HepG2 (cell line): ENCODE results near the gene SLC25A22. TPM values are rescaled to one million over a fixed set of nuclear protein-coding genes. Genes with fewer than 3 reads are reported as not detected.
A peak's percentile ranks its signal among the peaks of the same experiment; 100 is the strongest.

Experiments
- ATF2 ChIP-seq: sonication (generic); formaldehyde crosslinking; IDR thresholded peaks from 2 replicates; pipeline ENCODE4 v1.4.0; 2020; ENCODE audit warnings: missing genetic modification reagents
- BHLHE40 ChIP-seq: IDR thresholded peaks from 2 replicates; pipeline ENCODE4 v1.6.1; 2011; ENCODE audit warnings: low read length, improper control_type of control experiment
- HCFC1 ChIP-seq: fragments of 150-350 bp; IDR thresholded peaks from 2 replicates; pipeline ENCODE4 v1.6.1; 2014; ENCODE audit warnings: low read depth, low read length
- HDAC2 ChIP-seq: sonication (generic); formaldehyde crosslinking; IDR thresholded peaks from 2 replicates; pipeline ENCODE4 v1.4.0; 2020; ENCODE audit warnings: missing genetic modification reagents
- HNF4A ChIP-seq: sonication (generic); formaldehyde crosslinking; IDR thresholded peaks from 2 replicates; pipeline ENCODE4 v1.4.0; 2020; ENCODE audit warnings: missing genetic modification reagents
- HOXA3 ChIP-seq: sonication (generic); formaldehyde crosslinking; IDR thresholded peaks from 2 replicates; pipeline ENCODE4 v1.5.0; 2020; ENCODE audit warnings: missing genetic modification reagents
- NFAT5 ChIP-seq: sonication (generic); formaldehyde crosslinking; IDR thresholded peaks from 2 replicates; pipeline ENCODE4 v1.4.0; 2020; ENCODE audit warnings: missing genetic modification reagents
- SKIL ChIP-seq: sonication (generic); formaldehyde crosslinking; IDR thresholded peaks from 2 replicates; pipeline ENCODE4 v1.8.0; 2022; ENCODE audit warnings: missing genetic modification reagents, mild to moderate bottlenecking, moderate library complexity, borderline replicate concordance
- TARDBP ChIP-seq: sonication (generic); formaldehyde crosslinking; IDR thresholded peaks from 2 replicates; pipeline ENCODE4 v1.8.0; 2022; ENCODE audit warnings: mild to moderate bottlenecking, missing genetic modification reagents
- ZNF414 ChIP-seq: sonication (generic); formaldehyde crosslinking; IDR thresholded peaks from 2 replicates; pipeline ENCODE4 v1.5.0; 2020; ENCODE audit warnings: missing genetic modification reagents
- ZNF614 ChIP-seq: IDR thresholded peaks from 2 replicates; pipeline ENCODE4 v1.6.1; 2018; ENCODE audit warnings: missing biosample characterization, missing genetic modification reagents, inconsistent platforms, borderline replicate concordance
- polyA plus RNA-seq, 8 experiments: library from polyadenylated mRNA; depleted of rRNA in 3 of 8; stranded (reverse) in 7 of 8; unstranded in 1 of 8; fragments of >200 nt; fragmentation: Illumina TruSeq in 4 of 8; extraction: Trizol in 4 of 8; gene quantifications; 2 replicates each; pipeline versions ENCODE4 v1.2.1 to v1.2.3, GENCODE V29; 2011 to 2016; ENCODE audit warnings: low read depth in 4 of 8, missing spikeins in 1 of 8, mixed read lengths in 1 of 8; ENCODE audit not compliant: insufficient read depth in 1 of 8
- total RNA-seq, 5 experiments: library from RNA; depleted of rRNA; stranded (reverse); fragments of >200 nt; fragmentation: Illumina TruSeq; extraction: Trizol; gene quantifications; 2 replicates each; pipeline ENCODE4 v1.2.3, GENCODE V29; 2016; ENCODE audit warnings: low read depth in 1 of 5

The SLC25A22 gene
- total and polyA plus RNA-seq, 2 of the 13 experiments (the other 11 are each of a cell fraction or from before 2014, with no cell fraction given) = 12.4 to 19.2 TPM

- TF ChIP-seq NFAT5 (0 out of 2 replicates have a peak, but pooled peaks have one; percentile 10), SKIL (CRISPR knock-in tag) (peak; percentile 66), BHLHE40 (peak; percentile 42), ATF2 (no peak), ZNF614 (CRISPR knock-in tag) (0 out of 2 replicates have a peak, but pooled peaks have one; percentile 25), HOXA3 (CRISPR knock-in tag) (peak; percentile 13; the same call in 1 of the 2 replicates), TARDBP (peak; percentile 47; the same call in 1 of the 2 replicates), ZNF414 (peak; percentile 53; the same call in 1 of the 2 replicates), HNF4A (CRISPR knock-in tag) (peak; percentile 29), HCFC1 (no peak), HDAC2 (peak; percentile 57; the same call in 1 of the 2 replicates)
These were observed 46.9 kb upstream of the SLC25A22 start (continued) for GRCh38 chr11:844693-845644.
